DMS114 treated with DMSO at 0.1 percent for 48 hours (cell line): ENCODE measurements around the gene SBNO2.

Experiments
- DNase-seq: peaks from one replicate; lab custom pipeline; 2025; ENCODE audit not compliant: unreplicated experiment; lab: John Stamatoyannopoulos, UW

SBNO2 gene, protein sequence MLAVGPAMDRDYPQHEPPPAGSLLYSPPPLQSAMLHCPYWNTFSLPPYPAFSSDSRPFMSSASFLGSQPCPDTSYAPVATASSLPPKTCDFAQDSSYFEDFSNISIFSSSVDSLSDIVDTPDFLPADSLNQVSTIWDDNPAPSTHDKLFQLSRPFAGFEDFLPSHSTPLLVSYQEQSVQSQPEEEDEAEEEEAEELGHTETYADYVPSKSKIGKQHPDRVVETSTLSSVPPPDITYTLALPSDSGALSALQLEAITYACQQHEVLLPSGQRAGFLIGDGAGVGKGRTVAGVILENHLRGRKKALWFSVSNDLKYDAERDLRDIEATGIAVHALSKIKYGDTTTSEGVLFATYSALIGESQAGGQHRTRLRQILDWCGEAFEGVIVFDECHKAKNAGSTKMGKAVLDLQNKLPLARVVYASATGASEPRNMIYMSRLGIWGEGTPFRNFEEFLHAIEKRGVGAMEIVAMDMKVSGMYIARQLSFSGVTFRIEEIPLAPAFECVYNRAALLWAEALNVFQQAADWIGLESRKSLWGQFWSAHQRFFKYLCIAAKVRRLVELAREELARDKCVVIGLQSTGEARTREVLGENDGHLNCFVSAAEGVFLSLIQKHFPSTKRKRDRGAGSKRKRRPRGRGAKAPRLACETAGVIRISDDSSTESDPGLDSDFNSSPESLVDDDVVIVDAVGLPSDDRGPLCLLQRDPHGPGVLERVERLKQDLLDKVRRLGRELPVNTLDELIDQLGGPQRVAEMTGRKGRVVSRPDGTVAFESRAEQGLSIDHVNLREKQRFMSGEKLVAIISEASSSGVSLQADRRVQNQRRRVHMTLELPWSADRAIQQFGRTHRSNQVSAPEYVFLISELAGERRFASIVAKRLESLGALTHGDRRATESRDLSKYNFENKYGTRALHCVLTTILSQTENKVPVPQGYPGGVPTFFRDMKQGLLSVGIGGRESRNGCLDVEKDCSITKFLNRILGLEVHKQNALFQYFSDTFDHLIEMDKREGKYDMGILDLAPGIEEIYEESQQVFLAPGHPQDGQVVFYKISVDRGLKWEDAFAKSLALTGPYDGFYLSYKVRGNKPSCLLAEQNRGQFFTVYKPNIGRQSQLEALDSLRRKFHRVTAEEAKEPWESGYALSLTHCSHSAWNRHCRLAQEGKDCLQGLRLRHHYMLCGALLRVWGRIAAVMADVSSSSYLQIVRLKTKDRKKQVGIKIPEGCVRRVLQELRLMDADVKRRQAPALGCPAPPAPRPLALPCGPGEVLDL (N-terminal part only)

DNA sequence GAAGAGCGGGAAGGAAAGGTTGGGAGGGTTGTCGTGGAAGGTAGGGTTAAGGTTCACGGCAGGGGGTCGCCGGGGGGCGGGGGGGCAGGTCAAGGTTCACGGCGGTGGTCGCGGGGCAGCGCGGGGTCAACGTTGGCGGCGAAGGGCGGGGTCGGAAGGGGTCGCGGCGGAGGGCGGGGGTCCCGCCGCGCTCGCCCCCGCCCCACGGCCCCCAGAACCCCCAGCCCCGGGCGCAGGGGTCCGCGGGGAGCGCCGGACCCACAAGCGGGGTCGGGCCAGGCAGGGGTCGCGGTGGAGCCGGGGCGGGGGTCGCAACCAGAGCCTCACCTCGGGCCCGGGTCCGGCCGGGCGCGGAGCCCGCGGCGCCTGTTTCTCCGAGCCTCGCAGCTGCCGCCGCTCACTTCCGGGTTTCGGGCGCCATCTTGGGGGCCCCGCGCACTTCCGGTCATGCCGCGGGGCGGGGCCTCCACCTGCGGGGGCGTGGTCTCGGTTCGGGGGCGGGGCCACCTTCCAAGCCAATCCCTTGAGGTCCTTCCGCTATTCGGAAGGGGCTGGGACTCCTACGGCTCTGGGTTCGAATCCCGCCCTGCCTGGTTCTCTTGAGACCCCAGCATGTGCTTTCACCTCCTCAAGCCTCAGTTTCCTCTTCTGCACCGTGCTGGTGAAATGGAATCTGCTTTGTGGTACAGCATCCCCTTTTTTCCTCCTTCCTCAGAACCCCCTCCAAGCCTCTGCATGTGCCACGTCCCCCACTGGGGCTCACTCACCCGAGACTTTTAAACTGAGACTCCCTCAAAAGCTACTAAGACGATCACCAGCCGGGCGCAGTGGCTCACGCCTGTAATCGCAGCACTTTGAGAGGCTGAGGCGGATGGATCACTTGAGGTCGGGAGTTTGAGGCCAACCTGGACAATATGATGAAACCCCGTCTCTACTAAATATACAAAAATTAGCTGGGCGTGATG lies at the start of gene SBNO2:
TSS of gene SBNO2 (minus strand) at position 424 of the 965 bp plus-strand sequence. CDS start 19,992 bp downstream, outside the sequence.
- DNase-seq: no peak

DNA sequence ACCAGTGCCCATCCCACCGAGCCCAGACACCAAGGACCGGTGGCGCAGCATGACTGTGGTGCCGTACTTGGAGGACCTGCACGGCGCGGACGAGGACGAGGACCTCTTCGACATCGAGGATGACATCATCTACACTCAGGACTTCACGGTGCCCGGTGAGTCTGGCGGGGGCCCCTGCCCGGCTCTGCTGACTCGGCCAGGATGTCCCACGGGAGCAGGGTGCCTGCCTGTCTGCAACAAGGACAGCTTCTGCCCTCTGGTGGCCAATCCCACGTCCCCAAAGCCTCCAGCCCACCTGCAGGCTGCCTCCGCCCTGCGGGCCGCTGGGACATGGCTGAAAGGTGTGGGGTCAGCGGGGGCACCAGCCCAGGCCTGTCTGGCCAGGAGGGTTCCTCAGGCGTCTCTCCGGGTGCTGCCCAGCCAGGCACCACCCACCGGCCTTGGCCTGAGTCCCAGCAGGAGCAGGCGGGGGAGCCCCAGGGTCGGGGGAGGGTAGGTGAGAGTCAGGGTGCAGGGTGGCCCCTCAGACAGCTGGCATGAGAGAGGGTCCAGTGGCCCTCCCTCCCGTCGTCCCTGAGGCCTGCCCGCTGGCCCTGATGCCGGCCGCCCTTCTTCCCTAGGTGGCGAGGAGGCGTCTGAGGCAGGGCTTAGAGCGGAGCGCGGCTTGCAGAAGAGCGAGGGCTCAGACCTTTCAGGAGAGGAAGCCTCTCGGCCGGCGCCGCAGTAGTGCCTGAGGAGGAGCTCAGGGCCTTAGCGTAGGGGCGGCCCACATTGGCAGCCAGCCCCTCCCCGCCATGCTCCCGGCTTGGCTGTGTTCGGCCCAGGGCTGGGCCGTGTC lies 49.2 kb upstream of the SBNO2 start:
- no peak for DNase-seq

DNA sequence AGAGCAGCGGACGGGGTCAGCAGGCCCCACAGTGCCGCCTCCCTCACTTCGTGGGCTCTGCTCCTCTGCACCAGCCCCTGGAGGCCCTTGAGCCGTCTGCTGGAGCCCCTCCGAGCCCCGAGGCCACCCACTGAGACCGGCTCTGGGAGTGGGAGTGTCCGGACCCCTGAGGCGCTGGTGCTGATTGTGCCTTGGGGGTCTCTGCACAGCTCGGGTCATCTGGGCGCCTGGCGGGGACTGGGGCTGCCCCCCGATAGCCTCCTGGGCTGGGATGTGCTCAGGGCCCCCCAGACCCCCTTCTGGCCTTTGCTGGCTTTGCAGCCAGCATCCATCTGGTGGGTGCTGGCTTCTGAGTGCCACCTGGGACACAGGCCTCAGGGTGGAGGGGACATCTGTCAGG lies 48.3 kb upstream of the SBNO2 start:
- DNase-seq: no peak

DNA sequence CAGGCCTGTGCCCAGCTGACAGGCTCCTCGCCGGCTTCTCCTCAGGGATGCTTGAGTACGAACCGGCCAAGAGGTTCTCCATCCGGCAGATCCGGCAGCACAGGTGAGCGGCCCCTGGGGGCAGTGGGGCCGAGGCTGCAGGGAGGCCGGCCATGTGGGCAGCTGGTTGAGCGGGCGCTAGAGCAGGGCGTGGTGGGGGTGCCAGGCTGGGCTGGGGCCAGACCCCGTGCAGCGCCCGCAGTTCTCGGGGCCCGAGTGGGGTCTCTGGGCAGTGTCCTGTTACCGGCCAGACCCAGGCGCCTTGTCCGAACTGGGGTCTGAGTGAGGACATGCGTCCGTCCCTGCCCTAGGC lies 47.8 kb upstream of the SBNO2 start:
- DNase-seq: no peak

DNA sequence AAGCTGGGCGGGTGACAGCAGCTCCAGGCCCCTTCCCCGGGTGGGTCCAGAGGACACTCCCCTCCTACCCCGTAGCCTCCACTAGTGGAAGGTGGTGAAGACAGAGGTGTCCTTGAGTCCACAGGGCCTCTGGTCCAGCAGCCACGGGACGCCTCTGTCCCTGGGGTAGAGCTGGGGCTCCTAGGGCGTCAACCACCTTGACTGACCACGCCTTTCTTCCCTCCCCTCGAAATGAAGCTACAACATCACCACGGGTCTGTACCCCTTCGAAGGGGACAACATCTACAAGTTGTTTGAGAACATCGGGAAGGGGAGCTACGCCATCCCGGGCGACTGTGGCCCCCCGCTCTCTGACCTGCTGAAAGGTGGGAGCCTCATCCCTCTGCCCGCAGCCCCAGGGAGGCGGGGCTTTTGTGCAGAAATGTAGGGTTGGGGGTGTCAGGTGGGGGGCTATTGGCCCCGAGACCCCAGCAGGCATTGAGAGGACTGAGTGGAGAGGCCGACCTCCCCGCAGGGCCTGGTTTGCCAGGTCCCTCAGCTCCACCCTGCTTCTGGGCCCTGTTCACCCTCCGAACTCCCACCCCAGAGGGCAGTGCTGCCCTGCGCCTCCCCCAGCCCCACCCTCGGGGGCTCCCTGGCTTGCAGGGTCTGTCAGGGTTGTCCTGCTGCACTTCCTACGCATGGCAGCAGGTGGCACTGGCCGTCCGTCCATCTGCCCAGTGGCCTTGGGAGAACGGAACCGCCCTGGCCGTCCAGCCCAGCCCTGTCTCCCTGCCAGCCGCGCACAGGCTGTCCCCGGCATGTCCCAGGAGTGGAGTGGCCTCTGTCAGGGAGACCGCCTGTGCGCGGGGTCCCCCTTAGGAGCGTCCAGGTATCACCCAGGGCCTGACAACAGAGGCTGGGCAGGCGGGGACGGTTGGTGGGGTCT lies 47.2 kb upstream of the SBNO2 start:
- DNase-seq: no peak

DNA sequence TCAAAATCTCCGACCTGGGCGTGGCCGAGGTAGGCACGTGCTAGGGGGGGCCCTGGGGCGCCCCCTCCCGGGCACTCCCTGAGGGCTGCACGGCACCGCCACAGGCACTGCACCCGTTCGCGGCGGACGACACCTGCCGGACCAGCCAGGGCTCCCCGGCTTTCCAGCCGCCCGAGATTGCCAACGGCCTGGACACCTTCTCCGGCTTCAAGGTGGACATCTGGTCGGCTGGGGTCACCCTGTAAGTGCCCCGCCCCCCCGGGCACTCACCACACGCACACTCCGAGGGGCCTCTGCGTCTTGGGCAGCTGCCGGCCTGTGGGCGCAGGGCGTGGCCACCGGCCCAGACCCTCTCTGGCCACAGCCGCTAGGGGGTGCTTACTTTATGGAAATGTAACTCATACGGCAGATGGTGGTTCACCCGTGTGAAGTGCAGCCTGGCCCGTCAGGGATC lies 46.4 kb upstream of the SBNO2 start:
- DNase-seq: no peak

DNA sequence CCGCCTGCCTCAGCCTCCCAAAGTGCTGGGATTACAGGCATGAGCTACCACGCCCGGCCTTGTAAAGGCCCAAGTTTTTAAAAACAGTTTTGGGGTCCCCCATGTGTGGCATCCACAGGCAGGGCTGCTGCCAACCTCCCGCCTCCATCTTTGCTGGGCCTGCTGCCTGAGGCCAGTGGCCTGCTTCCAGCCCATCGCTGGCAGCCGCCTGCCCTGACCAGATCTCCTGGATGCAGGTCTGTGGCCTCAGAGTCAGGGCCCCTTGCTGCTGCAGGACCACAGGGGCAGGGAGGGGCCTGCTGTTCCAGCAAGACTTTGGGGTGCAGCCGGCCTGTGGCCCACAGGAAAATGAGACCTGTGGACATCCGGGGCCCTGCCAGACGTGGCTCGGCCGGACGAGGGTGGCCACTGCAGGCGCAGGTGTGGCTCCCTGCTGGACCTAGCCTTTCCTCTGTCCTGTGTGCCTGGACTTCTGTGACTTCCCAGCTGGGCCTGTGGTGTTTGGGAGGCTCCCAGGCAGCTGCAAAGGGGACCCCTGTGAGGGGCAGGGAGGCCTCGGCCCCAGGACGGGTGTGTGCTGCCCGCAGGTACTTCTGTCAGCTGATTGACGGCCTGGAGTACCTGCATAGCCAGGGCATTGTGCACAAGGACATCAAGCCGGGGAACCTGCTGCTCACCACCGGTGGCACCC lies 45.9 kb upstream of the SBNO2 start:
- no peak for DNase-seq

DNA sequence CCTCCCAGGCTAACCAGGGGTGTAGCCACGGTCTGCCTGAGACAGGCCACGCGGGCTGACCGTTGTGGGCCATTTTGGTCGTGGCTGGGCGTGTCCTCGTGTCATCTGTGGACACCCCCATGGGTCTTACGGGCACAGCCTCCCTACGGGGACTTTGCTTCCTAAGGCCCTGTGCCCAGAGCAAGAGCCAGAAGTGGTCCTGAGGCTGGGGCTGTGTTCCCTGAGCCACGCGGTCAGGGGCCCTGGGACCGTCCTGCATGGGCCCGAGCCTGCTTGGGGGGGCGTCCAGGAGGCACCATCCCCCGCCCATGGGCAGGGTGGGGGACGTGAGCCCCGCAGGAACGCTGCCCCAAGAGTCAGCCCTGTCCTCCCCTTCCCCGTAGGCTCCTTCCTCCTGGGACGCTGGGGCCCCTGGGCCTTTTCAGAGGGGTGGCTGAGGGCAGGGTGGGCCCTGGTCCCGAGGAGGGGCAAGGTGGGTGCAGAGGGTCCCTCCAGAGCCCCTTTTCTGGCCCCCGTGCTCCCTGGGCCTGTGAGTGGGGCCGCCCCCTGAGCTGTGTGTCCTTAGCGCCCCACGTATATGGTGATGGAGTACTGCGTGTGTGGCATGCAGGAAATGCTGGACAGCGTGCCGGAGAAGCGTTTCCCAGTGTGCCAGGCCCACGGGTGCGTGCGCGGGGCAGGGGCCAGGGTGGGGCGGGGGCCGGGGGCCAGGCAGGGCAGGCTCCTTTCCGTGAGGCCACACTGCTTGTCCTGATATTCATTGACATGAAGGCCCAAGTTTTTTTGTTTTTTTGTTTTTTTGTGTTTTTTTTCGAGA lies 44.9 kb upstream of the SBNO2 start:
- no peak for DNase-seq

DNA sequence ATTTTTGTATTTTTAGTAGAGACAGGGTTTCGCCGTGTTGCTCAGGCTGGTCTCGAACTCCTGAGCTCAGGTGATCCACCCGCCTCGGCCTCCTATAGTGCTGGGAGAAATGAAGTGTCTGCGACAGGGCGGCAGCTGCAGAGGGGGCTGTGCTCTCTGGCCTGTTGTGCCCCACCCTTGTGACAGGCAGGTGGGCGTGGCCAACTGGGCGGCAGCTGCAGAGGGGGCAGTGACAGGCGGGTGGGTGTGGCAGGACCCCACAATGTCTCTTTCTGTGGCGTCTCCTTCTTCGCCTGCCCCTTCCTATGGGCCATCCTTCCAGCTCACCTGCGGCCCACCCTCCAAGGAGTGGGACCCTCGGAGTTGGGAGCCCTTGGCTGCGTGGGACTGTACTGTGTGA lies 43.3 kb upstream of the SBNO2 start:
- no peak for DNase-seq

DNA sequence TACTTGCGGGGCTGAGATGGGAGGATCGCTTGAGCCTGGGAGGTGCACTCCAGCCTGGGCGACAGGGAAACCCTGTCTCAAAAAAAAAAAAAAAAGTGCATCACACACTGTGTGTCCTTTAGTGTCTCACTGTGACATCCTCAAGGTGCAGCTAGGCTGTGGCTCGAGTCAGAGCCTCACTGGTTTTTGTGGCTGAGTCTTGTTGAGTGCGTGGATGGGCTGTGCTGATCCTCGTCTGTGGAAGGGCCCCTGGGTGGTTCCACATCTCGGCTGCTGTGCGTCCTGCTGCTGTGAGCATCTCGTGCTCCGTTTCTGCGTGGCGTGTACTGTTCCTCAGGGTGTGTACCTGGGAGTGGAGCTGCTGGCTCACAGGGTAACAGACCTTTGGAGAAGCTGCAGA lies 42.7 kb upstream of the SBNO2 start:
- DNase-seq: no peak

DNA sequence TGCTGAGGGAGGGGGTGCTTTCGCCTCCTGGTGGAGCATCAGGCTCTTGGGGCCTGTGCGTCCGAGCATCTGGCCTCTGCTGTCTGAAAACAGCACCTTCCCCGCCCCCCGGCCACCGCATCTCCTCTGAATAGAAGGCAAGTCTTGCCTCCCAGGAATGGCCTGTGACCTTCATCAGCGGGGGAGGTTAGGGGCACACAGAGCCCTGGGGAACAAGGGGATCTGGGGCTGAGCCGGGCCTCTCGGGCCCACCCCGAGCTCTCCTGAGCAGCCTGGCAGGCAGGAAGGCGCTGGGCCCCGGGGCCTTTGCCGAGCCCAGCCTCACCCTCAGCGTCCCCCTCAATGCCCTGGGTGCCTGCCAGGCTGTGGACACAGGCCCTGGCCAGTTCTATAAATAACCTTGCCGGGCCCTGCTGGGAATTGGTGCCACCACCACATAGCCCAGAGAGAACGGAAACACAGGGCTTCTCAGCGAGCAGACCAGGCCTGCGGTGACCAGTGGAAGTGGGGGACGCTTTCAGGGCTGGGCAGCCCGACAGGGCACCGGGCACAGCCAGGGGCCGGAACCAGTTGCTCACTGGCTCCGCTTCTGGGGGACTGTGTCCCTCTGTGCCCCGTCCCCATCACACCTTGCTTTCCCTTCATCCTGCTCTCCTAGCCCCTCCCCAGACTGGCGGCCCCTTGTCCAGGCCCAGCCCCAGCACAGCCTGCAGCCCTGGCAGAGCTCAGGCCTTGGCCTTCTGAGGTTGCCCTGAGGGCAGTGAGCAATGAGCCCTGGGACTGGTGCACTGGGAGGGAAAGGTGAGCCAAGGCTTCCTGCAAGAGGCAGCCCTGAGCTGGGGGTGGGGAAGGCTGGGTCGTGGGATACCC lies 41.0 kb upstream of the SBNO2 start:
- no peak for DNase-seq

DNA sequence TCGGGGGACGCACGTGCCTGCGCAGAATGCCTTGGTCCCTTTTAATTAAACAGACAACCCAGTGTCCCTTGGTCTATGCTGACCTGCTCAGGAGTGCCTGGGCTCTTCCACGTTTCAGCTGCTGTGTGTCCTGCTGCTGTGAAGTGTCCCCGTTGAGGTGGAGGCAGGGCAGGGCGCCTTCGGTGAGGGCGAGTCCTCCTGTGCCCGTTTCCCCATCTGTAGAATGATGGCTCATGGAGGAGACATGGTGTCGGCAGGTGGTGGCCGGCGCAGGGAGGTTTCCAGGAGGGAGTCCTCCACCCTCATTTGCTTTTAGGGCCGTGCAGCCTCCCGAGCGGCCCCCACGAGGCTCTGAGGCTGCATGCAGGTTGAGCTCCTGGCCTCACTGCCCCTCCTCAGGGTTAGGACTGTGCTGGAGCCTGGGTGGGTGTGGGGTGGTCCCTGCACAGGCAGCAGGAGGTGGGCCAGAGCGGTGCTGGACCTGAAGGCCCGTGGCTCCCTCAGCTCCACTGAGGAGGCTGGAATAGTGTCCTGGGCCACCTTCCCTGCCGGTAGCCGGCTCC lies 40.3 kb upstream of the SBNO2 start:
- DNase-seq: no peak

DNA sequence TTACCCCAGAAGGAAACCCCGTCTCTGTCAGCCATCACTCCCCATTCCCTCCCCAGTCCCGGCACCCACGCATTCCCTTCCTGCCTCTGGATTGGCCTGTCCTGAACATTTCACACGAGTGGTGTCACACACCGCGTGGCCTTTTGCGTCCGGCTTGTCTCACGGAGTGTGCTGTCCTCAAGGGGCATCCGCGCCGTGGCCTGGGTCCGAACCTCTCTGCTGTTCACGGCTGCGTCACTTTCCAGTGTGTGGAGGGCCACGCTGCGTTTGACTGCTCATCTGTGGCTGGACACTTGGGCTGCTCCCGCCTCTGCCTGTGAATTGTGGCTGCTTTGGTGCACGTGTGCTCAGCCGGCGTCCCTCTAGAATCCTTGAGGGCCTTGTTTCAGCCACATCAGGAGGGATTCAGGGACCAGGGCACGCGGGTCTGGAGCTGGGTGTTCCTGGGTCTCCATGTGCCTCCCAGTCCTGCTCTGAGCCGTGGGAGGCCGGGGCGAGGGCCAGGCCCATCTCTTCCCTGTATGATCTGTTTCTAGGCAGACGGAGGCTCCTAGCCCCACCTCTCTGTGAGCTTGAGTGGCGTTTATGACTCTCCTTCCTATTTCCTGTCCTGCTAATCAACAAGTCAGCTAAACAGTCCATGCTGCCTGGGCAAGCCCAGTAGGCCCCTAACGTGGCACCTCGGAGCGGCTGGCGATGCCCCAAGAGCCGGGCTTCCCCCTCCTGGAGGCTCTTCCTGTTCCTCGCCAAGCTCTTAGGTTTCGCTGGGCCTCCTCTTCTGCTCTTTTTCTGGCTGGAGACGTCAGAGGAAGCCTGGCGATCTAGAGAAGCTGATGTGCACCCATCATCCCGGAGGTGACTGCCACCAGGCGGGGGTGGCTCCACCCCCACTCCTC lies 39.6 kb upstream of the SBNO2 start:
- DNase-seq: no peak

DNA sequence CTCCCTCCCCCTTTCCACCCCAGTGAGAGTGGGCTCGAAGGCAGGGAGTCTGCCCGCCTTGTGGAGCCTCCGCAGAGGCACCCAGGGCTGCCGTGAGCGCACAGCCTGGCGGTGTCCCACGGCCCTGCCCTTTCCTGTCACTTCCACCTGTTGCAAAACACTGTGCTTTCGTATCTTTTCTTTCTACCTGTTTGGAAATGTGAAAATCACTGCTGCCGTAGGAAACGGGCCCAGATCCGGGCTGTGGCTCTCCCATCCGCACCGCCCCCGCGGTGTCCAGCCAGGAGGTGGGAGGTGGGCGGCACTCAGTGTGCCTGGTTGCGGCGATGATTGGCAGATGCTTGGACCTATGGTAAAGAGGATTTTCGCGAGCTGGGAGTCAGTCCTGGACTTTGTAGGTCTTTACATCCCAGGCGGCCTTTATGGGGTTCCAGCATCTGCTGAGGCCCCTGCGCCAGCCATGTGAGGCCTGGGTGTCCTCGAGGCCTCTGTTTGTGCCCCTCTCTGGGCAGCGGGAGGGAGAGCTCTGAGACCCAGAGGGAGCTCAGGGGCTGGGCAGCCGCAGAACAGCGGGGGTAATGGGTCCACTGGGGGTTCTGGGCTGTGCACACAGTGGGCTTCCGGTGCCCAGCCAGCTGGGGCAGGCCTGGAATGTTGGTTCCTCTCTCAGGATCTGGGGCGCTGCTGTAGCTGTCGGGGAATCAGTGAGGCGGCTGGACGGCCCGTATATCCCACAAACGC lies 37.6 kb upstream of the SBNO2 start:
- DNase-seq: no peak
